IMR-90 (cell line): ENCODE measurements around the gene CDYL2. TPM values are rescaled to one million over a fixed set of nuclear protein-coding genes. Genes with fewer than 3 reads are reported as not detected.

Experiments used
- ATAC-seq: fragments of 200-7000 bp; cut with Tn5 transposase; 2 replicates; pipeline ENCODE4 v1.9.1; 2020; ENCODE audit warnings: low read depth, mild to moderate bottlenecking, moderate library complexity
- BruUV-seq: library from RNA; stranded (reverse); fragments of 400-500 nt; replicated peaks from 2 replicates; lab custom pipeline; 2021; lab: Mats Ljungman, UMichigan
- CTCF ChIA-PET: fragments of 300-600 bp; formaldehyde crosslinking; extraction: SDS; loops from one replicate; lab custom pipeline; 2021; ENCODE audit warnings: antibody characterized with exemption; lab: Yijun Ruan, JAX
- POLR2A ChIA-PET: fragments of 300-600 bp; sonication (Branson Sonifier 250); formaldehyde crosslinking; loops from one replicate; lab custom pipeline; 2022; ENCODE audit warnings: antibody characterized with exemption; ENCODE audit not compliant: unreplicated experiment; lab: Charles Lee
- DNase-seq: peaks from one replicate; pipeline ENCODE4 v3.0.0; 2013
- H2AFZ ChIP-seq: replicated peaks from 2 replicates; pipeline ENCODE3; 2013; ENCODE audit warnings: low read length, mild to moderate bottlenecking; ENCODE audit not compliant: poor library complexity
- H2AK5ac ChIP-seq: 2 replicates; pipeline ENCODE4 v1.6.1; 2013; ENCODE audit warnings: low read depth, low read length, inconsistent platforms
- H2AK9ac ChIP-seq: replicated peaks from 2 replicates; pipeline ENCODE3; 2013; ENCODE audit warnings: mild to moderate bottlenecking, low read depth, low read length, moderate library complexity; ENCODE audit not compliant: poor library complexity
- H2BK120ac ChIP-seq: 2 replicates; pipeline ENCODE4 v1.6.1; 2013; ENCODE audit warnings: low read depth, low read length, inconsistent platforms
- H2BK15ac ChIP-seq: 3 replicates; pipeline ENCODE4 v1.6.1; 2013; ENCODE audit warnings: low read depth, low read length, inconsistent platforms
- H2BK20ac ChIP-seq: 2 replicates; pipeline ENCODE4 v1.6.1; 2013; ENCODE audit warnings: low read depth, mild to moderate bottlenecking, inconsistent platforms, low read length, moderate library complexity
- H2BK5ac ChIP-seq: 2 replicates; pipeline ENCODE4 v1.6.1; 2013; ENCODE audit warnings: mild to moderate bottlenecking, low read depth, low read length, inconsistent platforms; ENCODE audit not compliant: poor library complexity, severe bottlenecking
- H3K14ac ChIP-seq: replicated peaks from 2 replicates; pipeline ENCODE4 v1.6.1; 2013; ENCODE audit warnings: low read depth, low read length, inconsistent platforms
- H3K18ac ChIP-seq: 2 replicates; pipeline ENCODE4 v1.6.1; 2013; ENCODE audit warnings: low read depth, low read length, control low read depth
- H3K23ac ChIP-seq: 2 replicates; pipeline ENCODE4 v1.6.1; 2013; ENCODE audit warnings: low read depth, low read length, inconsistent platforms
- H3K27ac ChIP-seq: 2 replicates; pipeline ENCODE4 v1.5.1; 2013; ENCODE audit warnings: mild to moderate bottlenecking, control low read depth, low read length; ENCODE audit not compliant: insufficient read depth
- H3K27me3 ChIP-seq: 2 replicates; pipeline ENCODE4 v1.6.1; 2013; ENCODE audit warnings: low read length; ENCODE audit not compliant: control insufficient read depth, insufficient read depth
- H3K36me3 ChIP-seq: 2 replicates; pipeline ENCODE4 v1.6.1; 2013; ENCODE audit warnings: low read length, mixed read lengths; ENCODE audit not compliant: control insufficient read depth, insufficient read depth
- H3K4ac ChIP-seq: 2 replicates; pipeline ENCODE4 v1.6.1; 2013; ENCODE audit warnings: low read depth, low read length, inconsistent platforms
- H3K4me1 ChIP-seq: 2 replicates; pipeline ENCODE4 v1.6.1; 2013; ENCODE audit warnings: low read length, mixed read lengths; ENCODE audit not compliant: control insufficient read depth, insufficient read depth
- H3K4me2 ChIP-seq: 2 replicates; pipeline ENCODE4 v1.6.1; 2013; ENCODE audit warnings: low read depth, mild to moderate bottlenecking, control low read depth, low read length, moderate library complexity
- H3K4me3 ChIP-seq: 2 replicates; pipeline ENCODE4 v1.5.1; 2013; ENCODE audit warnings: low read depth, mild to moderate bottlenecking, control low read depth, low read length, moderate library complexity; ENCODE audit not compliant: insufficient read depth
- H3K56ac ChIP-seq: 2 replicates; pipeline ENCODE4 v1.6.1; 2013; ENCODE audit warnings: low read length, inconsistent platforms; ENCODE audit not compliant: insufficient read depth; ENCODE audit errors: extremely low read depth
- H3K79me1 ChIP-seq, 2 experiments: 2 replicates each; pipeline ENCODE4 v1.6.1; 2013; ENCODE audit warnings: low read length in 2 of 2, inconsistent platforms in 1 of 2, low read depth in 1 of 2
- H3K9ac ChIP-seq: 2 replicates; pipeline ENCODE4 v1.6.1; 2013; ENCODE audit warnings: low read depth, low read length, control low read depth
- H3K9me1 ChIP-seq: 2 replicates; pipeline ENCODE4 v1.6.1; 2013; ENCODE audit warnings: low read length, inconsistent platforms; ENCODE audit not compliant: insufficient read depth
- H3K9me3 ChIP-seq: 2 replicates; pipeline ENCODE4 v1.6.1; 2013; ENCODE audit warnings: low read length; ENCODE audit not compliant: control insufficient read depth, insufficient read depth
- H4K20me1 ChIP-seq: 2 replicates; pipeline ENCODE4 v1.6.1; 2013; ENCODE audit warnings: low read length, inconsistent platforms; ENCODE audit not compliant: insufficient read depth
- H4K5ac ChIP-seq: 2 replicates; pipeline ENCODE4 v1.6.1; 2013; ENCODE audit warnings: mild to moderate bottlenecking, low read depth, low read length, control low read depth
- H4K8ac ChIP-seq, 2 experiments: 2 replicates each; pipeline ENCODE4 v1.6.1; 2013; ENCODE audit warnings: low read depth in 2 of 2, low read length in 2 of 2, control low read depth in 1 of 2, inconsistent platforms in 1 of 2
- H4K91ac ChIP-seq: 2 replicates; pipeline ENCODE4 v1.6.1; 2013; ENCODE audit warnings: low read depth, low read length, inconsistent platforms; ENCODE audit not compliant: insufficient read depth
- BHLHE40 ChIP-seq: fragments of 150-350 bp; IDR thresholded peaks from 2 replicates; pipeline ENCODE4 v1.6.1; 2016; ENCODE audit warnings: mild to moderate bottlenecking, low read depth, low read length
- CEBPB ChIP-seq: IDR thresholded peaks from 2 replicates; pipeline ENCODE4 v1.6.1; 2012; ENCODE audit warnings: low read depth, low read length, improper control_type of control experiment
- CHD1 ChIP-seq: IDR thresholded peaks from 2 replicates; pipeline ENCODE4 v1.6.1; 2012; ENCODE audit warnings: low read depth, low read length, improper control_type of control experiment
- CTCF ChIP-seq: conservative IDR thresholded peaks from 2 replicates; pipeline ENCODE4 v1.5.1; 2012; ENCODE audit warnings: mild to moderate bottlenecking, low read depth, low read length, improper control_type of control experiment
- MAZ ChIP-seq: IDR thresholded peaks from 2 replicates; pipeline ENCODE4 v1.6.1; 2012; ENCODE audit warnings: low read depth, mild to moderate bottlenecking, low read length, improper control_type of control experiment, moderate library complexity, borderline replicate concordance
- MXI1 ChIP-seq: IDR thresholded peaks from 2 replicates; pipeline ENCODE4 v1.6.1; 2012; ENCODE audit warnings: low read depth, mild to moderate bottlenecking, low read length, moderate library complexity, borderline replicate concordance
- NFE2L2 ChIP-seq: fragments of 150-350 bp; IDR thresholded peaks from 2 replicates; pipeline ENCODE4 v1.6.1; 2016; ENCODE audit warnings: low read depth, mild to moderate bottlenecking, low read length
- POLR2A ChIP-seq: IDR thresholded peaks from 2 replicates; pipeline ENCODE4 v1.6.1; 2012; ENCODE audit warnings: mild to moderate bottlenecking, low read depth, low read length
- RAD21 ChIP-seq: IDR thresholded peaks from 2 replicates; pipeline ENCODE4 v1.6.1; 2012; ENCODE audit warnings: low read length, improper control_type of control experiment
- RCOR1 ChIP-seq: IDR thresholded peaks from 2 replicates; pipeline ENCODE4 v1.6.1; 2012; ENCODE audit warnings: mild to moderate bottlenecking, low read length, improper control_type of control experiment; ENCODE audit not compliant: insufficient replicate concordance
- RFX5 ChIP-seq: IDR thresholded peaks from 2 replicates; pipeline ENCODE4 v1.8.0; 2012; ENCODE audit warnings: low read depth, mild to moderate bottlenecking, low read length, moderate library complexity
- SMC3 ChIP-seq: fragments of 150-350 bp; IDR thresholded peaks from 2 replicates; pipeline ENCODE4 v1.6.1; 2016; ENCODE audit warnings: low read depth, mild to moderate bottlenecking, antibody characterized with exemption, low read length, moderate library complexity
- USF2 ChIP-seq: fragments of 150-350 bp; IDR thresholded peaks from 2 replicates; pipeline ENCODE4 v1.6.1; 2017; ENCODE audit warnings: mild to moderate bottlenecking, antibody characterized with exemption, low read length, low read depth
- WGBS, 2 experiments: methylation state at CpG; one replicate each; pipeline versions ENCODE4 v1.1.5 to v1.1.7; 2013; ENCODE audit warnings: missing lambda C conversion rate in 2 of 2; ENCODE audit not compliant: insufficient read length in 1 of 2; ENCODE audit errors: extremely low coverage in 2 of 2; 5-methylcytosine and 5-hydroxymethylcytosine counted together
- dilution Hi-C: fragments of 300-500 bp; cut with HindIII; formaldehyde crosslinking; loops from one replicate; pipeline ENCODE4 v1.14.3; 2018; ENCODE audit warnings: low sequenced_read_pairs; ENCODE audit not compliant: unreplicated experiment
- in situ Hi-C: fragments of 300-500 bp; cut with MboI; formaldehyde crosslinking; loops from 3 replicates; pipeline ENCODE4 v1.14.3; 2019; ENCODE audit warnings: low sequenced_read_pairs, inconsistent platforms, mixed read lengths
- intact Hi-C: fragments of 100-400 bp; cut with micrococcal nuclease; formaldehyde crosslinking; loops from 2 replicates; pipeline ENCODE4 v1.10.0; 2022
- polyA plus RNA-seq, 3 experiments: library from polyadenylated mRNA; depleted of rRNA; stranded (reverse); fragments of >200 nt; gene quantifications; 2 replicates each; pipeline ENCODE4 v1.2.3, GENCODE V29; 2012; ENCODE audit warnings: low replicate concordance in 1 of 3
- total RNA-seq: library from RNA; depleted of rRNA; stranded (reverse); fragments of >200 nt; gene quantifications from 2 replicates; pipeline ENCODE4 v1.2.3, GENCODE V29; 2012

Gene CDYL2
- total and polyA plus RNA-seq, 2 of the 4 experiments (the other 2 are of a cell fraction): 1.2 to 3.9 TPM

GRCh38 chr16:80806927-80807340 lies 2.5 kb upstream of the CDYL2 start:
- ATAC-seq (no peak), DNase-seq (peak; percentile 69)
- H2BK120ac ChIP-seq: peak overlapping the region; percentile 61; the same call in 1 of the 2 replicates
- no peak overlapping the region; the same call in 1 of the 2 replicates for H2AK5ac ChIP-seq
- intact Hi-C loops (no loop called here), dilution Hi-C loops (no loop called here), in situ Hi-C loops (loop anchor here (25.0 kb wide), 1 partner anchor 270 kb away; the partner anchor contains the start of gene DYNLRB2)
- 0 out of 3 replicates have a peak overlapping the region, but pooled peaks have one; percentile 29 for H2BK15ac ChIP-seq
- TF ChIP-seq POLR2A: no peak
- no peak for TF ChIP-seq CHD1
- no peak for TF ChIP-seq MXI1
- no peak for TF ChIP-seq SMC3
- TF ChIP-seq CEBPB: no peak
- TF ChIP-seq MAZ: no peak
- TF ChIP-seq NFE2L2: no peak
- TF ChIP-seq RCOR1: no peak
- no peak for TF ChIP-seq USF2
- TF ChIP-seq RFX5: no peak
- TF ChIP-seq RAD21: no peak
- no peak for TF ChIP-seq BHLHE40
- no peak for TF ChIP-seq CTCF
- no peaks in the 10 kb centered on the region for H3K27me3 ChIP-seq
- H3K18ac ChIP-seq: peak overlapping the region; percentile 34; the same call in 1 of the 2 replicates
- H3K4me2 ChIP-seq: peak overlapping the region; percentile 62; the same call in 1 of the 2 replicates
- H3K4me1 ChIP-seq: no peaks in the 10 kb centered on the region; the same call in 1 of the 2 replicates
- ChIA-PET POLR2A (no interaction called here), CTCF (no interaction called here)
- H2BK5ac ChIP-seq: peak overlapping the region; percentile 8
- peak overlapping the region; percentile 60; the same call in 1 of the 2 replicates for H3K4ac ChIP-seq
- peak overlapping the region; percentile 44 for H2AK9ac ChIP-seq
- H3K14ac ChIP-seq: peak overlapping the region; percentile 58
- H4K91ac ChIP-seq: no peak overlapping the region
- peak overlapping the region; percentile 77; the same call in 1 of the 2 replicates for H2BK20ac ChIP-seq
- no CpG with 5 or more reads among the region's 5 CpGs for WGBS, 2 experiments
- peaks cover 13% of the 10 kb centered on the region; the same call in 1 of the 2 replicates for H3K9me1 ChIP-seq
- H3K9me3 ChIP-seq: no peaks in the 10 kb centered on the region
- peak overlapping the region in 1 of 2 experiments; percentile 71; a peak in 2 of 4 replicates for H4K8ac ChIP-seq
- H4K20me1 ChIP-seq: no peaks in the 10 kb centered on the region
- H3K23ac ChIP-seq: no peak overlapping the region
- peaks cover 0 to 10% of the 10 kb centered on the region in 2 experiments; a peak in 1 of 4 replicates for H3K79me1 ChIP-seq
- H3K4me3 ChIP-seq: no peak overlapping the region
- no peak overlapping the region for H3K27ac ChIP-seq
- H2AFZ ChIP-seq: peak overlapping the region; percentile 70
- H4K5ac ChIP-seq: no peak overlapping the region
- no TSS peak for BruUV-seq
- H3K9ac ChIP-seq: no peak overlapping the region
- H3K36me3 ChIP-seq: no peaks in the 10 kb centered on the region
- no peak overlapping the region for H3K56ac ChIP-seq
